ENCODE results near the gene LINGO1. TPM values are rescaled to one million over a fixed set of nuclear protein-coding genes. Genes with fewer than 3 reads are reported as not detected.

Gene LINGO1
- polyA plus RNA-seq, 1 of the 3 experiments (the other 2 are of a cell fraction), result 0.56 TPM

- H4K20me1 ChIP-seq (ENCODE audit: insufficient read depth), result no peaks in the 10 kb centered on the region
- H3K4me1 ChIP-seq (ENCODE audit: control insufficient read depth in 1 of 2, insufficient read depth in 2 of 2, low read depth in 1 of 2, low read length in 1 of 2), result peaks cover 0 to 21% of the 10 kb centered on the region in 2 experiments; a peak in 1 of 4 replicates
- no peak overlapping the region for H2AFZ ChIP-seq (ENCODE audit: low read depth)
- TF ChIP-seq CHD2 (IDR thresholded peaks at IDR 0.05; ENCODE audit: low read length, partially characterized antibody) (no peak), RCOR1 (IDR thresholded peaks at IDR 0.05; ENCODE audit: low read length) (no peak), GABPA (IDR thresholded peaks at IDR 0.05; ENCODE audit: low read depth) (no peak), EP300 (IDR thresholded peaks at IDR 0.05; ENCODE audit: borderline replicate concordance in 1 of 2, low read depth in 1 of 2, low read length in 1 of 2) (no peak), PBX3 (IDR thresholded peaks at IDR 0.05) (no peak), MAX (IDR thresholded peaks at IDR 0.05; ENCODE audit: low read depth) (no peak), ELF1 (IDR thresholded peaks at IDR 0.05) (no peak), TEAD4 (IDR thresholded peaks at IDR 0.05; ENCODE audit: borderline replicate concordance, insufficient read depth) (no peak)
- TF ChIP-seq, protein P1, sequence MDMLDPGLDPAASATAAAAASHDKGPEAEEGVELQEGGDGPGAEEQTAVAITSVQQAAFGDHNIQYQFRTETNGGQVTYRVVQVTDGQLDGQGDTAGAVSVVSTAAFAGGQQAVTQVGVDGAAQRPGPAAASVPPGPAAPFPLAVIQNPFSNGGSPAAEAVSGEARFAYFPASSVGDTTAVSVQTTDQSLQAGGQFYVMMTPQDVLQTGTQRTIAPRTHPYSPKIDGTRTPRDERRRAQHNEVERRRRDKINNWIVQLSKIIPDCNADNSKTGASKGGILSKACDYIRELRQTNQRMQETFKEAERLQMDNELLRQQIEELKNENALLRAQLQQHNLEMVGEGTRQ (IDR thresholded peaks at IDR 0.05; ENCODE audit: borderline replicate concordance, low read depth, low read length), result no peak
- H3K36me3 ChIP-seq (replicated peaks in 1 of 2; ENCODE audit: control insufficient read depth in 1 of 2, insufficient read depth in 2 of 2, low read length in 1 of 2), result no peaks in the 10 kb centered on the region
- H3K27me3 ChIP-seq (ENCODE audit: insufficient read depth), result peaks cover 49% of the 10 kb centered on the region
- H3K4me2 ChIP-seq, result no peak overlapping the region
- ChIA-PET CTCF (interaction anchor here (1.4 to 15.9 kb wide), 4 partner anchors 13 to 203 kb away, joined by 5 to 230 read pairs (median 7); no protein-coding TSS in a partner anchor), POLR2A (no interaction called here)
- H3F3A ChIP-seq (replicated peaks; ENCODE audit: insufficient read depth), result no peaks in the 10 kb centered on the region
- no peaks in the 10 kb centered on the region for H3K9me2 ChIP-seq
- H3K9ac ChIP-seq, result no peak overlapping the region
- no peaks in the 10 kb centered on the region for H3K9me3 ChIP-seq
- no peaks in the 10 kb centered on the region for H3K79me2 ChIP-seq (ENCODE audit: insufficient read depth)
- no peak for DNase-seq
- H3K27ac ChIP-seq (ENCODE audit: low read depth in 2 of 2, low read length in 1 of 2), result no peak overlapping the region
- no peak overlapping the region for H3K4me3 ChIP-seq (ENCODE audit: low read depth in 2 of 2, low read length in 1 of 2)
- WGBS (ENCODE audit: low lambda C conversion rate), result 5% methylated on average over 11 of the region's 11 CpGs
Observed at GRCh38 chr15:77667338-77668234, 34.9 kb upstream of the LINGO1 start.

DNA sequence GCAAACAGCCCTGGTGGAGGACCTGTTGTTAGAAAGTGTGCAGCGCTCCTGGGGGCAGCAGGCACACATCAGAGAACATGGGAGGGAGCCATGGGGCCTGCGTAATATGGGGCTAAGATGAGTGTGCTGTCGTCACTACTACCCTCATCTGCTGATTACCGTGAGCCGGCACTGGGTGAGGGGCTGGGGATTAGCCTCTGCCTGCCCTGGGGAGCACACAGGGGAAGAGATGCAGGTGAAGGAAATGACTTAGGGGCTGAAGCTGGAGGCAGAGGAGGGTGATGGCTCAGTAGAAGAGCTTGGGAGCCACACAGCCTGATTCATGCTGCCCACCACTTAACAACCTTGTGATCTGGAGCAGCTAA, 33.6 kb upstream of the LINGO1 start:
- Histone ChIP-seq H3K36me3 (replicated peaks in 1 of 2; ENCODE audit: control insufficient read depth in 1 of 2, insufficient read depth in 2 of 2, low read length in 1 of 2) (no peaks in the 10 kb centered on the region), H3K4me1 (ENCODE audit: control insufficient read depth in 1 of 2, insufficient read depth in 2 of 2, low read depth in 1 of 2, low read length in 1 of 2) (peaks cover 0 to 16% of the 10 kb centered on the region in 2 experiments; a peak in 1 of 4 replicates), H2AFZ (ENCODE audit: low read depth) (no peak overlapping the region), H3K9me3 (no peaks in the 10 kb centered on the region), H3F3A (replicated peaks; ENCODE audit: insufficient read depth) (no peaks in the 10 kb centered on the region), H3K79me2 (ENCODE audit: insufficient read depth) (no peaks in the 10 kb centered on the region), H3K4me2 (no peak overlapping the region), H3K27me3 (ENCODE audit: insufficient read depth) (peaks cover 39% of the 10 kb centered on the region), H4K20me1 (ENCODE audit: insufficient read depth) (no peaks in the 10 kb centered on the region), H3K9ac (no peak overlapping the region), H3K27ac (ENCODE audit: low read depth in 2 of 2, low read length in 1 of 2) (no peak overlapping the region), H3K4me3 (ENCODE audit: low read depth in 2 of 2, low read length in 1 of 2) (no peak overlapping the region), H3K9me2 (no peaks in the 10 kb centered on the region)
- POLR2A ChIA-PET, result no interaction called here
- DNase-seq, result no peak
- CTCF ChIA-PET, result interaction anchor here (0.9 to 15.9 kb wide), 3 partner anchors 33 to 155 kb away, joined by 3 to 230 read pairs (median 5); no protein-coding TSS in a partner anchor
- WGBS (ENCODE audit: low lambda C conversion rate), result 71% methylated on average over 1 of the region's 5 CpGs
- no peak for TF ChIP-seq ZBTB33 (IDR thresholded peaks at IDR 0.05; ENCODE audit: borderline replicate concordance, low read depth)
- no peak for TF ChIP-seq POLR2AphosphoS5 (IDR thresholded peaks at IDR 0.05; ENCODE audit: low read depth, low read length)
- TF ChIP-seq, protein P1 (IDR thresholded peaks at IDR 0.05; ENCODE audit: borderline replicate concordance, low read depth, low read length), result no peak
- no peak for TF ChIP-seq MXI1 (IDR thresholded peaks at IDR 0.05; ENCODE audit: low read depth, low read length)
- no peak for TF ChIP-seq ELF1 (IDR thresholded peaks at IDR 0.05)
- TF ChIP-seq, protein P2, sequence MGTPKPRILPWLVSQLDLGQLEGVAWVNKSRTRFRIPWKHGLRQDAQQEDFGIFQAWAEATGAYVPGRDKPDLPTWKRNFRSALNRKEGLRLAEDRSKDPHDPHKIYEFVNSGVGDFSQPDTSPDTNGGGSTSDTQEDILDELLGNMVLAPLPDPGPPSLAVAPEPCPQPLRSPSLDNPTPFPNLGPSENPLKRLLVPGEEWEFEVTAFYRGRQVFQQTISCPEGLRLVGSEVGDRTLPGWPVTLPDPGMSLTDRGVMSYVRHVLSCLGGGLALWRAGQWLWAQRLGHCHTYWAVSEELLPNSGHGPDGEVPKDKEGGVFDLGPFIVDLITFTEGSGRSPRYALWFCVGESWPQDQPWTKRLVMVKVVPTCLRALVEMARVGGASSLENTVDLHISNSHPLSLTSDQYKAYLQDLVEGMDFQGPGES (IDR thresholded peaks at IDR 0.05; ENCODE audit: low read depth, low read length), result no peak
- TF ChIP-seq NFIC (IDR thresholded peaks at IDR 0.05; ENCODE audit: borderline replicate concordance), result no peak
- TF ChIP-seq RAD21 (IDR thresholded peaks at IDR 0.05; ENCODE audit: low read length), result no peak
- no peak for TF ChIP-seq GABPA (IDR thresholded peaks at IDR 0.05; ENCODE audit: low read depth)
- no peak for TF ChIP-seq SMC3 (IDR thresholded peaks at IDR 0.05; ENCODE audit: low read depth, low read length)
- TF ChIP-seq SIN3A (IDR thresholded peaks at IDR 0.05; ENCODE audit: borderline replicate concordance, low read depth, low read length), result no peak
- no peak for TF ChIP-seq TEAD4 (IDR thresholded peaks at IDR 0.05; ENCODE audit: borderline replicate concordance, insufficient read depth)
- no peak for TF ChIP-seq TAF1 (IDR thresholded peaks at IDR 0.05; ENCODE audit: borderline replicate concordance, low read depth, low read length)
- no peak for TF ChIP-seq TCF12 (IDR thresholded peaks at IDR 0.05)
- no peak for TF ChIP-seq JUND (IDR thresholded peaks at IDR 0.05)

Data from SK-N-SH (cell line).